HCT116 (cell line): ENCODE data around the gene ARR3. TPM values are rescaled to one million over a fixed set of nuclear protein-coding genes. Genes with fewer than 3 reads are reported as not detected.

ENCODE experiments used
- ATAC-seq: fragments of 200-7000 bp; cut with Tn5 transposase; 2 replicates; pipeline ENCODE4 v1.9.1; 2020; ENCODE audit warnings: mild to moderate bottlenecking, moderate library complexity
- BruUV-seq: library from RNA; stranded (reverse); fragments of 400-500 nt; replicated peaks from 2 replicates; lab custom pipeline; 2021; lab: Mats Ljungman, UMichigan
- CTCF ChIA-PET: fragments of 300-600 bp; sonication (Branson Sonifier 250); formaldehyde crosslinking; loops from one replicate; lab custom pipeline; 2021; ENCODE audit warnings: antibody characterized with exemption; lab: Charles Lee
- POLR2A ChIA-PET: fragments of 300-600, 350-600 bp; sonication (Branson Sonifier 250); formaldehyde crosslinking; loops from one replicate; lab custom pipeline; 2021; ENCODE audit warnings: antibody characterized with exemption; lab: Charles Lee
- RAD21 ChIA-PET, 2 experiments: fragments of 300-600 bp; sonication (Branson Sonifier 250); formaldehyde crosslinking; loops; one replicate each; lab custom pipeline; 2023; ENCODE audit warnings: low total read pairs in 2 of 2; ENCODE audit not compliant: uncharacterized antibody in 2 of 2, unreplicated experiment in 2 of 2, low non-redundant PET in 1 of 2; lab: Charles Lee
- DNase-seq: peaks from one replicate; pipeline ENCODE4 v3.0.0-alpha.2; 2010; ENCODE audit warnings: low read depth, low spot score
- H2AFZ ChIP-seq: fragments of 200-600 bp; shearing (Covaris generic), sonication (generic); 2 replicates; pipeline ENCODE4 v1.6.1; 2017; ENCODE audit warnings: low read depth, mixed run types, mixed read lengths, antibody characterized with exemption, low read length; ENCODE audit not compliant: poor library complexity, severe bottlenecking
- H3K27ac ChIP-seq: 2 replicates; pipeline ENCODE4 v1.5.1; 2012; ENCODE audit warnings: low read depth, low read length
- H3K27me3 ChIP-seq: fragments of 200-600 bp; sonication (generic); 2 replicates; pipeline ENCODE4 v1.6.1; 2016; ENCODE audit warnings: mixed run types, low read length, mixed read lengths; ENCODE audit not compliant: insufficient read depth
- H3K36me3 ChIP-seq, 2 experiments: fragments of 200-500 bp in 1 of 2; fragments of 200-600 bp in 1 of 2; sonication (Bioruptor generic) in 1 of 2; sonication (generic) in 1 of 2; 2 replicates each; pipeline versions ENCODE4 v1.5.1 to v1.6.1; 2014 to 2016; ENCODE audit warnings: low read length in 2 of 2, inconsistent platforms in 1 of 2, mixed read lengths in 1 of 2, mixed run types in 1 of 2; ENCODE audit not compliant: insufficient read depth in 2 of 2, control insufficient read depth in 1 of 2
- H3K4me1 ChIP-seq, 2 experiments: fragments of 200-600 bp in 1 of 2; sonication (generic) in 1 of 2; 2 replicates each; pipeline versions ENCODE4 v1.5.1 to v1.6.1; 2012 to 2017; ENCODE audit warnings: low read length in 2 of 2, inconsistent platforms in 1 of 2, mild to moderate bottlenecking in 1 of 2, mixed read lengths in 1 of 2, mixed run types in 1 of 2, moderate library complexity in 1 of 2; ENCODE audit not compliant: insufficient read depth in 2 of 2, control insufficient read depth in 1 of 2
- H3K4me2 ChIP-seq: fragments of 200-600 bp; sonication (generic); 2 replicates; pipeline ENCODE4 v1.6.1; 2017; ENCODE audit warnings: mixed run types, low read length, mixed read lengths
- H3K4me3 ChIP-seq, 2 experiments: fragments of 200-600 bp in 1 of 2; sonication (generic) in 1 of 2; replicated peaks in 1 of 2; 2 replicates each; pipeline ENCODE4 v1.5.1; 2011 to 2016; ENCODE audit warnings: low read length in 2 of 2, control low read depth in 1 of 2, low read depth in 1 of 2, mild to moderate bottlenecking in 1 of 2, mixed read lengths in 1 of 2, mixed run types in 1 of 2
- H3K79me2 ChIP-seq: fragments of 200-600 bp; sonication (generic); 2 replicates; pipeline ENCODE4 v1.6.1; 2017; ENCODE audit warnings: mild to moderate bottlenecking, mixed run types, low read length, moderate library complexity, mixed read lengths; ENCODE audit not compliant: insufficient read depth
- H3K9ac ChIP-seq: fragments of 200-600 bp; sonication (generic); 2 replicates; pipeline ENCODE4 v1.6.1; 2016; ENCODE audit warnings: low read length, mixed read lengths
- H3K9me2 ChIP-seq: fragments of 200-600 bp; sonication (generic), shearing (Covaris generic); 2 replicates; pipeline ENCODE4 v1.6.1; 2017; ENCODE audit warnings: mixed run types, mild to moderate bottlenecking, moderate library complexity; ENCODE audit not compliant: insufficient read depth
- H3K9me3 ChIP-seq, 2 experiments: fragments of 200-500 bp in 1 of 2; fragments of 200-600 bp in 1 of 2; sonication (Bioruptor generic) in 1 of 2; sonication (generic) in 1 of 2; 2 replicates each; pipeline ENCODE4 v1.6.1; 2014 to 2017; ENCODE audit warnings: low read length in 2 of 2, mixed read lengths in 2 of 2, inconsistent platforms in 1 of 2, low read depth in 1 of 2, mild to moderate bottlenecking in 1 of 2, mixed run types in 1 of 2, moderate library complexity in 1 of 2; ENCODE audit not compliant: control insufficient read depth in 1 of 2, insufficient read depth in 1 of 2
- H4K20me1 ChIP-seq: fragments of 200-600 bp; sonication (generic), shearing (Covaris generic); 2 replicates; pipeline ENCODE4 v1.6.1; 2017; ENCODE audit warnings: mixed run types, mild to moderate bottlenecking, moderate library complexity; ENCODE audit not compliant: insufficient read depth
- CEBPB ChIP-seq: IDR thresholded peaks from 2 replicates; pipeline ENCODE4 v1.6.1; 2012; ENCODE audit warnings: low read depth
- CTCF ChIP-seq, 3 experiments: fragments of 200-600 bp in 1 of 3; sonication (generic) in 1 of 3; IDR thresholded peaks in 2 of 3; conservative IDR thresholded peaks in 1 of 3; 2 replicates each; pipeline ENCODE4 v1.5.1; 2012 to 2017; ENCODE audit warnings: low read depth in 2 of 3, low read length in 2 of 3, antibody characterized with exemption in 1 of 3, borderline replicate concordance in 1 of 3, control low read depth in 1 of 3, mild to moderate bottlenecking in 1 of 3, mixed read lengths in 1 of 3, mixed run types in 1 of 3, moderate library complexity in 1 of 3; ENCODE audit not compliant: insufficient read depth in 1 of 3
- EZH2 ChIP-seq: fragments of 200-600 bp; sonication (generic); IDR thresholded peaks from 2 replicates; pipeline ENCODE4 v1.6.1; 2017; ENCODE audit warnings: antibody characterized with exemption, mixed run types
- EZH2phosphoT487 ChIP-seq: fragments of 200-600 bp; IDR thresholded peaks from 2 replicates; pipeline ENCODE4 v1.6.1; 2018; ENCODE audit warnings: antibody characterized with exemption, borderline replicate concordance
- FOSL1 ChIP-seq: IDR thresholded peaks from 2 replicates; pipeline ENCODE4 v1.6.1; 2012; ENCODE audit warnings: low read depth
- POLR2AphosphoS5 ChIP-seq: IDR thresholded peaks from 2 replicates; pipeline ENCODE4 v1.6.1; 2011; ENCODE audit warnings: mild to moderate bottlenecking, low read depth, low read length, moderate library complexity
- REST ChIP-seq: IDR thresholded peaks from 2 replicates; pipeline ENCODE4 v1.6.1; 2012; ENCODE audit warnings: low read depth
- SP1 ChIP-seq: IDR thresholded peaks from 2 replicates; pipeline ENCODE4 v1.6.1; 2012; ENCODE audit warnings: low read depth
- YY1 ChIP-seq: IDR thresholded peaks from 2 replicates; pipeline ENCODE4 v1.6.1; 2011; ENCODE audit warnings: low read length, low read depth, moderate library complexity, mild to moderate bottlenecking; ENCODE audit not compliant: insufficient replicate concordance; ENCODE audit errors: extremely low read depth
- intact Hi-C: fragments of 100-400 bp; cut with micrococcal nuclease; formaldehyde crosslinking; loops from 2 replicates; pipeline ENCODE4 v1.10.0; 2022
- total RNA-seq: library from RNA; stranded (reverse); gene quantifications from one replicate; pipeline ENCODE4 v1.2.1, GENCODE V29; 2021; ENCODE audit not compliant: unreplicated experiment
- TF ChIP-seq, protein P1 (sequence below): IDR thresholded peaks from 2 replicates; pipeline ENCODE4 v1.6.1; 2011; ENCODE audit warnings: mild to moderate bottlenecking, low read length, moderate library complexity; ENCODE audit not compliant: insufficient replicate concordance; ENCODE audit errors: extremely low read depth
- TF ChIP-seq, protein P2 (sequence below): IDR thresholded peaks from 2 replicates; pipeline ENCODE4 v1.6.1; 2012

ARR3 gene
- total RNA-seq, 1 experiment from 2014 or later: not detected

- Histone ChIP-seq H2AFZ (no peak overlapping the region), H3K27ac (no peak overlapping the region), H3K27me3 (no peaks in the 10 kb centered on the region), H3K79me2 (no peaks in the 10 kb centered on the region), H3K9me2 (no peaks in the 10 kb centered on the region), H3K4me1 (no peaks in the 10 kb centered on the region), H3K4me2 (no peak overlapping the region), H3K4me3 (no peak overlapping the region), H3K36me3 (no peaks in the 10 kb centered on the region), H3K9ac (no peak overlapping the region), H3K9me3 (no peaks in the 10 kb centered on the region), H4K20me1 (no peaks in the 10 kb centered on the region)
- no TSS peak for BruUV-seq
- DNase-seq (no peak), ATAC-seq (no peak)
- ChIA-PET POLR2A (no interaction called here), RAD21 (no interaction called here), CTCF (no interaction called here)
- TF ChIP-seq EZH2: no peak
- no peak for TF ChIP-seq FOSL1
- TF ChIP-seq, protein P1, sequence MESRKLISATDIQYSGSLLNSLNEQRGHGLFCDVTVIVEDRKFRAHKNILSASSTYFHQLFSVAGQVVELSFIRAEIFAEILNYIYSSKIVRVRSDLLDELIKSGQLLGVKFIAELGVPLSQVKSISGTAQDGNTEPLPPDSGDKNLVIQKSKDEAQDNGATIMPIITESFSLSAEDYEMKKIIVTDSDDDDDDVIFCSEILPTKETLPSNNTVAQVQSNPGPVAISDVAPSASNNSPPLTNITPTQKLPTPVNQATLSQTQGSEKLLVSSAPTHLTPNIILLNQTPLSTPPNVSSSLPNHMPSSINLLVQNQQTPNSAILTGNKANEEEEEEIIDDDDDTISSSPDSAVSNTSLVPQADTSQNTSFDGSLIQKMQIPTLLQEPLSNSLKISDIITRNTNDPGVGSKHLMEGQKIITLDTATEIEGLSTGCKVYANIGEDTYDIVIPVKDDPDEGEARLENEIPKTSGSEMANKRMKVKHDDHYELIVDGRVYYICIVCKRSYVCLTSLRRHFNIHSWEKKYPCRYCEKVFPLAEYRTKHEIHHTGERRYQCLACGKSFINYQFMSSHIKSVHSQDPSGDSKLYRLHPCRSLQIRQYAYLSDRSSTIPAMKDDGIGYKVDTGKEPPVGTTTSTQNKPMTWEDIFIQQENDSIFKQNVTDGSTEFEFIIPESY: no peak
- no peak for TF ChIP-seq YY1
- intact Hi-C loops: no loop called here
Observed at GRCh38 chrX:70226687-70227086, 41.4 kb upstream of the ARR3 start.

- Histone ChIP-seq H3K4me2 (no peak overlapping the region), H4K20me1 (no peaks in the 10 kb centered on the region), H3K27me3 (no peaks in the 10 kb centered on the region), H3K79me2 (no peaks in the 10 kb centered on the region), H3K9me3 (no peaks in the 10 kb centered on the region), H3K36me3 (no peaks in the 10 kb centered on the region), H3K4me3 (no peak overlapping the region), H3K27ac (no peak overlapping the region), H3K4me1 (no peaks in the 10 kb centered on the region), H2AFZ (no peak overlapping the region), H3K9ac (no peak overlapping the region), H3K9me2 (no peaks in the 10 kb centered on the region)
- no peak for ATAC-seq
- intact Hi-C loops: no loop called here
- no peak for DNase-seq
- ChIA-PET CTCF (no interaction called here), POLR2A (no interaction called here), RAD21 (no interaction called here)
- BruUV-seq: no TSS peak
- no peak for TF ChIP-seq REST
- no peak for TF ChIP-seq SP1
- no peak for TF ChIP-seq YY1
- TF ChIP-seq, protein P2, sequence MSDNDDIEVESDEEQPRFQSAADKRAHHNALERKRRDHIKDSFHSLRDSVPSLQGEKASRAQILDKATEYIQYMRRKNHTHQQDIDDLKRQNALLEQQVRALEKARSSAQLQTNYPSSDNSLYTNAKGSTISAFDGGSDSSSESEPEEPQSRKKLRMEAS: no peak
- no peak for TF ChIP-seq CTCF (IDR thresholded peaks at IDR 0.05 in 2 of 3, conservative IDR thresholded peaks at IDR 0.05 in 1 of 3; ENCODE audit: borderline replicate concordance in 1 of 3, insufficient read depth in 1 of 3, low read depth in 2 of 3, low read length in 2 of 3)
- TF ChIP-seq POLR2AphosphoS5: no peak
- TF ChIP-seq FOSL1: no peak
- TF ChIP-seq EZH2phosphoT487: no peak
- no peak for TF ChIP-seq CEBPB
Observed at GRCh38 chrX:70231666-70232065, 36.5 kb upstream of the ARR3 start.
